Activated CD4-positive, alpha-beta T cell treated with anti-CD3 and anti-CD28 coated beads, Interleukin-2, Interleukin-6, amounts not matched to agents 100 ng/mL and 50 ng/mL, durations not matched to agents 16 hours and 8 hours (primary cell): ENCODE results near the gene PTPRB.

ENCODE experiments used
- DNase-seq: peaks from one replicate; pipeline ENCODE4 v3.0.0-alpha.2; 2020

PTPRB gene

GRCh38 chr12:70590051-70590450 lies 47.2 kb downstream of the PTPRB start:
- peak; percentile 62 for DNase-seq

DNA sequence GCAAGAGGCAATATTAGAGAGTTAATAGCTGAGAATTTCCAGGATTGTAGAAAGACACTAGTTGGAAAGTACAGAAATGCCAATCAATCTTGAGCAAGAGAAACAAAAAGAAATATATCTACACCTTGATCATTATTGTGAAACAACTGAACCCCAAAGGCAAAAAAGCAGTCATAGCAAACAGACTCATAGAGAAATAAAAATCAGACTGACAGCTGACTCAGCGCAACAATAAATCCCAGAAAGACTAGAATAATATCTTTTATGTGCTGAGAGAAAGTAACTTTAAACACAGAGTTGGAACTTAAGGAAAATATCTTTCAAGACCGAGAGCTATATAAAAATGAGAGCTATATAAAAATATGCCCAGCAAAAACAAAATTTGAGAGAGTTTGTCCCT lies 52.9 kb downstream of the PTPRB start:
- DNase-seq: no peak

- DNase-seq: no peak
These were observed 54.0 kb downstream of the PTPRB start for GRCh38 chr12:70583251-70583650.

DNA sequence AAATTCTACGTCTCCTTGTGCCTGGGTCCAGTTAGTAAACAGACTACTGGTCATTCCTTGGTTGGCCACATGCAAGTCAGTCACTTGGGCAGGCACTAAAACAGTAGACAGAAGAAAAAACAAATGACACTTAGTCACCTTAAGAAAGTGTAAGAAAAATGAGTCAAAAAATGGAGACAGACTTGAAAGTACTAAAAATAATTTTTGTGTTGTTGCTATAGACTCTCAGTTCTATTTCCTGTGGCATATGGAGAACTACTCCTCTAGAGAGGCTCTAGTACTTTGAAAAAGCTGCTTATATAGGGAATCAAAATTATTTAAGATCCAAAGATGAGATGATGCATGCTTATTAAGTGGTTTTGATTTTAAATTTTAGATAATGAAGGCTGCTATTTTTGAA lies 56.0 kb downstream of the PTPRB start:
- no peak for DNase-seq

DNA sequence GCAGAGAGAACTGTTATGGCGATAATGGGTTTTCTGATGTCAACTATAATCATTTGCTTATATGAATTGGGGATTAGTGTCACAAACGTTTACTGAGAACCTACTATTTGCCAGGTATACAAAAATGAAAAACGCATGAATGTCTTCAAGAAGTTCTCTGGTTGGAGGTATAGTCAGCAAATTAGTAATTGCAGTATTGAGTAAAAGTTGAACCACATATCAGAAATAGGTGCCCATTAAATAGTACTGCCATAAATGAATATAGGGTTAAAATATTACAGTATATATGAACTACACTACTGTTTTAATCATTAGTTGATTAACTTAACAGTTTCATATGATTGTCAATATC lies 60.0 kb downstream of the PTPRB start:
- DNase-seq: no peak

DNA sequence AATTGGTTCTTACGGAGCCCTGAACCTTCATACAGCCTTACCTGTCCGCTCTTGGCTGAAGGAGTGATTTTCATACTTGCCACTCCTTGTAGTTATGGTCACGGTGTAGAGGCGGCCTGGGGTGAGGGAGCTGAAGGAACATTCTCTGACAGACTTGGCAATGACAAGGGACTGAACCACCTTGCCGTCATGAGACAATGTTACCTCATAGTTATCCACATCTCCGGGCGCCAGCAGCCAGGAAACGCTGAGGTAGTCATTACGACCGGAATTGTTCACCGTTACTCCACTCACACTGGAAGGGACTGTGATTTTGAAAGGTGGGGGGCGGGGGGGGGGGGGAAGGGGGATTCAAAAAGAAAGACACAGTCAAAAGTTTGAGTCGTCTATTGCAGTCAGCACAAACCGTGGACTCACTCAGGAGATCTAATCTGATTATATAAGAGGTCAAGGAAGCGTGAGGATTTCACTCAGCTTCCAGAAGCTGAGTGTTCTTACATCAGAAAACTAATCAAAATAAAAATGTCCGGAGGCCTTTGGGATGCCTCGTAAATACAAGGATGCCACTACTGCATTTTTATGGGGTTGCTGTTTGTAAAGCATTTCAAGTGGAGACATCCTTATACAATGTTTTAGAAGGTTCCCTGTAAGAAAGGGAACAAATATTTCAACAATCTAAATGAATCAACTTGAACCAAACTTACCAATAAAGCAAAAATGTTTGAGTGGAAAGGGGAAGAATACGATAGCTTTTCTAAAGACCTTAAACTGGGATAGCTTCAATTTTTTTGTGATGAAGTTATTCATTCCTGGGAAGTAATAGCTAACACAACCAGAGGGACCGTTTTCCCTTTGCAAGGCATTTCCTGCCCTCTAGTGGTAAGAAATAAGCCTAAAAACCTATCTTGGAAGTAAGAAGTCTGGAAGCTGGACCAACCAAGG lies 60.6 kb downstream of the PTPRB start:
- peak; percentile 45 for DNase-seq

DNA sequence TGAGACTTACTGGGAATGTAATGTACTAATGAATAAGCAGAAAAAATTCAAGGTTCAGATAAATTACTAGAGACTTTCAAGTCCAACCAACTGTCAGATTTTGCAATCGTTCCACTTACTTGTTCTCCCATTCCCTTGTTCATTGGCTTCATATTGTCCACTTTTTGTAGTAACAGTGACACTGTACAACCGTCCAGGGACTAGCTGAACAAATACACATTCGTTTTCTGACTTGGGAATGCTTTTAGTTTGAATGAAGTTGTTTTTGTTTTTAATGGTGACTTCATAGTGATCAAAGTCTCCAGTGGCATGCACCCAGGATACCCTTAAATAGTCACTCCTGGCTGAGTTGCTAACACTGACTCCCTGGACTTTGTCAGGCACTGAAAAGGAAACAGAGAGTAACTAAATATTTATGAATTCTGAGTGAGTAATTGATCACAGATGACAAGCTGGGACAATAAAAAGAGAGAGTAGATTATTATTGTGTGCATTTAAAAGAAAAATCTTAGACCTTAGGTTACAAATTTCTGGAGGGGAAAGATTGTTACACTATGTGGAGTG lies 65.4 kb downstream of the PTPRB start:
- DNase-seq: no peak

DNA sequence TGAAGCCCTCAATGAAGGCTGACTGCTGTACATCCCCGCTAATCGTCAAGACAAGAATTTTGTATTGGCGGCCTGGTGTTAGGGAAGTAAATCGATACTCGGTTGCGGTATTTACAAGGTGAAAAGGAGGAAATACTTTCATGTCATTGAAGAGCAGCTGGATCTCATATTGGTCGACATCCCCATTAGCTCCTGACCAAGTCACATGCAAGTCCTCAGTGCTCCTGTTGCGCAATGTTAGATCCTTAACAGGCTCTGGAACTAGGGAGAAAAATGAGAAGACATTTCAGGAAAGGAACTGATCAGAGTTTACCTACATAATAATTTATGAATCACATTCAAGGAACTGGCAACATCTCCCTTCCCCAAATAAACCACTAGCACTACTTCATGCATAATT lies 66.2 kb downstream of the PTPRB start:
- no peak for DNase-seq

DNA sequence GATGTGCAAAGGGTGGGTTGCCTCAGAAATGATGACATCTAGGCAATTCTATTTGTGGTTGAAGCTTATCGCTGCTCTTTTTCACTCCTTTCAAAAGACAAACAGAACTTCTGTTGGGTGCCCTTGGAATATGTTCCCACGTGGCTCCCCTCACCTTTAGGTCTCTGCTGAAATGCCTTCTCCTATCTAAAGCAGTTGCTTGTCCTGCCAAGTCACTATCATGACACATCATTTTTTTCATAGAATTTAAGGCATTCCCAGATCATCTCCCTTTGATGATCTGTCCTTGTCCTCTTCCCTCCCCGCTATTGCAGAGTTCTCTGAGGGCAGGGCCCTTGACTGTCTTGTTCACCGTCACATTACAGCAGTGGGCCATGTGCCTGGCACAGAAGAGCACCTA lies 75.7 kb downstream of the PTPRB start:
- DNase-seq: no peak

- no peak for DNase-seq
These were observed 76.6 kb downstream of the PTPRB start for GRCh38 chr12:70560671-70561070.

DNA sequence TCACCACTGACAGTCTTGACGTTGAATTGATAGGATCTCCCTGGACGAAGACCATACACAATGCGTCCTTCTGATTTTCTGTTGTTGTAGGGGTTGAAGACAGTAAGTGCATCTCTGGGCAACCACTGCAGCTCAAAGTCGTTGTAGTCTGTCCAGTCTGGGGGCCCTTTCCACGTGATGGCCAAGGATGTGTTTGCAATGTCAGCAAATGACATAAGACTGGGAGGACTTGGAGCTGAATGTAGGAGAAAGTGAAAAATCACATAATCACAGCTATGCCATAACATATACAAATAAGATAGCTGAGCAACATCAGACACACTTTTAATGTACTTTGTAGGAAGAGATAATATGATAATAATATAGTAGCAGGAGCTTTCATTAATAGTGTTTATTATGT lies 77.8 kb downstream of the PTPRB start:
- DNase-seq: no peak

DNA sequence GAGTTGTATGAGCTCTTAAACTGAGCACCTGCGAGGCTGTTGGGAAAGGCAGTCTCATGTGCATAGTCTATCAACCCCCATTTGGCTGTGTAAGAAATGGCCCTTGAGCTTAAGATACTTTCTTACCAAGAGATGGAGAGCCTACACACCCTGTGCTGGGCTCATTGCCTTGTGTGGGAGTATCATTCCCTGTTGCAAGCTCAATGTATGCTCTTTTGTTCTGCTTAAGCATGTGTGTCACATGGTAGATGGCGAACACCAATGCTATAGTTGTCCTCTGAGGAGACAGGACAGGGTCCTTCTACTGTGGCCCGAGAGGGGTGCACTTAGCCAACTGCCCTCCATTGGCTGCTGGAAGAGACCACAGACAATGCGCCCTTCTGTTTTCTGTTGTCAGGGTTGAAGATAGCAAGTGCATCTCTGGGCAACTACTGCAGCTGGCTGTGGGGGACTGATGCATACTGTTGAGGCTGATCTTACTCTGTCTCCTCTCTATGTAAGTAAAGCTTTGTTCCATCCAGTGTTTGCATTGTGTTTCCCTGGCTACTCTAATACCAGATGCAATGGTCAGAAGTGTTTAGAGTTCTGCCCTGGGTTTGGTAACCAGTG lies 79.5 kb downstream of the PTPRB start:
- no peak for DNase-seq

DNA sequence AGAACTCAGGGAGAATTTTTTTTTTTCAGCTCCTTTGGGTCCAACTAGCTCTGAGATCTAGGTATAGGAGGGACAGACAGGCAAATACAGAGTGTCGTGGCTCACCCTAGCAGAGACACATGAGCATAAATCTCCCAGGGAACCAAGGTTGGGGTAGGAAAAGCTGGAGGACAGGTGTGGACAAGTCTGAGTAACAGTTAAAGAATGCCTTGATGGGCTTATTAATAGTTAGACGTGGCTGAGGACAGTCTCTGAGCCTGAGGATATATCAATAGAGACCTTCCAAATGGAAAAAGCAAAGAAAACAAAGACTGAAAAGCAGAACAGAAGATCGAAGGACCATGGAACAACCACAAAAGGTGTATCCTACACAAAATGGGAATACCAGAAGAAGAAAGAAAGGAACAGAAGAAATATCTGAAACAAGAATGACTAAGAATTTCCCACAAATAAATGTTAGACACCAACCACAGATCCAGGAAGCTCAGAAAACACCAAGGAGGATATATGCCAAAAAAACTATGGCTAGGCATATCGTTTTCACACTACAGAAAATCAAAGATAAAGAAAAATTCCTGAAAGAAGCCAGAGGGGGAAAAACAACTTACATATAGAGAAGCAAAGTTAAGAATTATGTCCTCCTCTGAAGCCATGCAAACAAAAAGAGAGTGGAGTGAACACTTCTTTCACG lies 80.9 kb downstream of the PTPRB start:
- DNase-seq: no peak

DNA sequence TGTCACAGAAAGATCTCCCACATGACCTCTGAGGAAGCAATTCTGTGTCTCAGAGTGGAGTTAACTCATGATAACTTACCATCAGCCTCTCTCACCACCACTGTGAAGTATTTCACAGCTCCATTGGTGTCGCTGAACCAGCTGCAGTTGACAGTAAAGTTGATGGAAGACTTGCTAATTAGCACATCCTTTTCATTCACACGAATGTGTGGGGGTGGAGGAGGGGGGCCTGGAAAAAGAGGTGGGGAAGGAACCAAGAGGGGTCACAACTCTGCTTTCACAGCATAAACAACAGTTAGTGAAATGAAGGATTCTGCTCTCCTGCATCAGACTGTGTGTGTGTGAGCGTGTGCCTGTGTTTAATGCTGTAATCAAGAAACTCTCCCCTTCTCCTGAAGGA lies 82.1 kb downstream of the PTPRB start:
- DNase-seq: no peak

GRCh38 chr12:70553391-70553859 lies 83.8 kb downstream of the PTPRB start:
- DNase-seq: no peak

DNA sequence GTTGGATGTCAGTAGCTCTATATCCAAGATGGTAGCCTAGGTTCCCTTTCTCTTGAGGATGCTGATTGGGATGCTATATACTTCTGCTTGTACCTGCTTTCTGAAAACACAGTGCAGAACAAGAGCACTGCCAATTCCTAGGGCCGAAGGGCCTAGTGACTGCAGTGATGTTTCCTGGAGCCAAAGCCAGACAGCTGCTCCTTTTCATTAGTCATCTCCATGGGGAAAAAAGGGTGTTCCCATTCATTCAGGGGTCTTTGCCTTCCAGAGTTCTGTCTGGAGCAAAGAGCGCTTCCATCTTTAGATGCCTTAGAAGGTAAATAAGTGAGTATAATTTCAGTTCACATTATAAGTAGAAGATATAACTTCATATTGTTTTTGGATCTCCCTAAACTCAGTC lies 85.5 kb downstream of the PTPRB start:
- DNase-seq: no peak

DNA sequence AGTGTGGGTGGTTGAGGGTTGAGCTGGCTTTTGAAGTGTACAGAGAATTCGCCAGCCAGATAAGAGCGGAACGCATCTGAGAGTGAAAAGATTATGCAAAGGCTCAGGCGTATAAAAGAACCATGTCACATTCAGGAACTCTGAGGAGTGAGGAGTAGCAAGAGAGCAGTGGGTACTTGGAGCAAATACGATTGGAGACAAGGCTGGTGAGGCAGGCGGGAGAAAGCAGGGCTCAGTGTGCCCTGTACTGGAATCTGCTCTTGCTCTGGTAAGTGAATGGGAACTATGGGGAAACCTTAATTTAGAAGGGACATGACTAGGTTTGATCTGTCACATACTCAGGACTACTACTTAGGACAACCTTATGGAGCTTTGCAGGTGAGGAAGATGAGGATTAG lies 87.0 kb downstream of the PTPRB start:
- DNase-seq: no peak

DNA sequence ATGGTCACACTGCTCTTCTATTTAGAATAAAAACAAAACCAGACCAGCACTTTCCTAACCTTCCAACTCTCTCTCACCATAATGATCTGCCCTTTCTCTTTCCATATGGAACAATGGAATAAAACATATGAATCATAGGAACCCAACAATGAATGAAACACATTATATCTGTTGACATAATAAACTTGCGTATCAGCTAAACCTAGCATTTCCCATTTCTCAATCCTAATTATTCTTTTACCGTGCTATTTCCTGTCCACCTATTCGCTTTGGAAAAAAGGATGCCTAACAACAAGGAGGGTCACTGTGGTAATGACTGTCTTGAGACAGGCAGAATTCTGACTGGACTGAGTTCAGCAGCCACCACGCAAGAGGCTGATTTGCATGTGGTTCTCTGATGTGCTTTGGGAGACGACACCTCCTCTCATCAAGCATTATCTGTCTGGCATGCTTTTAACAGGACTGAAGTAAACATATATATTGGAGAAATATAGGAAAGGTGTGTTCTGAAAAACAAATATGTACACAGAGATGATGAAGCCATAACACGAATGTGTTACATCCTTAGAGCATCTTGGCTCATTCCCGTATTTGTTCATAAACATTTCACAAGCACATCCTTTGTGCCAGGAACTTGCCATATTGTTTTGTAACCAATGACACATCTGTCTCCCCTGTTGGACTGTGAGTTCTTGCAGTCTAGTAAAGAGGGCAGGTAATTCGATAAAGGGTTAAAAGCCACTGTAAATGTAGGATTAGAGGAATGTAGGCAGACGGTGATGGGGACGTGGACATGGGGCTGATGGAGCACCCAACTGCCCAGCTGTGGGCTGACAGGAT lies 87.7 kb downstream of the PTPRB start:
- DNase-seq: no peak

- no peak for DNase-seq
These were observed 93.8 kb downstream of the PTPRB start for GRCh38 chr12:70543444-70543843.

- no peak for DNase-seq
These were observed 96.2 kb downstream of the PTPRB start for GRCh38 chr12:70540996-70541395.

- no peak for DNase-seq
These were observed 100.6 kb downstream of the PTPRB start for GRCh38 chr12:70536650-70537049.

DNA sequence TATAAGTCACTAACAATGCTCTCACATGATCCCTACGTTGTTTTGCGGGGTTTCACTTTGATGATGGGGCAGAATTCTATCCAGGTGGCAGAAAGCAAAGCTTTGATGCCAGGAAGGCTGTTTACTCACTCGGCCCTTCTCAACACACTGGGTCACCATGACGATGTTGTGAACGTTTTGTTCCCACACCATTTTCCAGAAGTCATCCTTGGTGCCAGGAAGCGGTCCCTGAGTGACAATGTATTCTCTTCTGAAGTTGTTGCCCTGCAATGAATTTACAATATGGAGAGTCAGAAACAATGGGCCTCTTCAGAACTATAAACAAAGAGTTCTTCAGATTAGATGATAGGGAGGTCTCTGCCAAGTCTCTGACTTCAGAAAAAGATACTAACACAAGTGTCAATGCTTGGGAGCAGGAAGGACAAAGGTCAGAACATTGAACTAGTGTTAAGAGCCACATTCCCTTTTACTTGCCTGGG lies 101.3 kb downstream of the PTPRB start:
- DNase-seq: no peak
